HEK293 (cell line): ENCODE data around the gene STUB1.

Source experiments
- CTCF ChIA-PET: fragments of 350-600 bp; formaldehyde crosslinking; extraction: SDS; loops from one replicate; lab custom pipeline; 2021; ENCODE audit warnings: antibody characterized with exemption; lab: Yijun Ruan, JAX
- POLR2A ChIA-PET: fragments of 300-600 bp; formaldehyde crosslinking; extraction: SDS; loops from one replicate; lab custom pipeline; 2020; ENCODE audit warnings: antibody characterized with exemption, inconsistent platforms; lab: Yijun Ruan, JAX
- H3K27ac ChIP-seq: fragments of 200-500 bp; sonication (Bioruptor generic); 2 replicates; pipeline ENCODE4 v1.5.1; 2014; ENCODE audit warnings: low read depth, low read length, control low read depth, inconsistent platforms; ENCODE audit errors: extremely low read depth
- H3K36me3 ChIP-seq, 2 experiments: fragments of 200-500 bp in 1 of 2; sonication (Bioruptor generic) in 1 of 2; 1 replicate in 1 of 2; 2 replicates in 1 of 2; pipeline ENCODE4 v1.5.1; 2014 to 2017; ENCODE audit warnings: inconsistent platforms in 2 of 2, low read length in 2 of 2; ENCODE audit not compliant: control insufficient read depth in 2 of 2, insufficient read depth in 1 of 2
- H3K4me1 ChIP-seq: fragments of 200-500 bp; sonication (Bioruptor generic); 2 replicates; pipeline ENCODE4 v1.5.1; 2014; ENCODE audit warnings: mild to moderate bottlenecking, low read length, inconsistent platforms; ENCODE audit not compliant: control insufficient read depth, insufficient read depth
- H3K4me3 ChIP-seq: 2 replicates; pipeline ENCODE4 v1.5.1; 2011; ENCODE audit warnings: low read depth, mild to moderate bottlenecking, control low read depth, low read length, moderate library complexity
- H3K9me3 ChIP-seq: fragments of 200-500 bp; sonication (Bioruptor generic); 2 replicates; pipeline ENCODE4 v1.5.1; 2014; ENCODE audit warnings: low read depth, low read length, inconsistent platforms; ENCODE audit not compliant: control insufficient read depth, insufficient read depth
- BCL11B ChIP-seq: fragments of 450-650 bp; formaldehyde crosslinking; IDR thresholded peaks from 2 replicates; pipeline ENCODE4 v1.5.1; 2016; ENCODE audit warnings: low read depth, missing biosample characterization, missing genetic modification characterization
- GLIS1 ChIP-seq: fragments of 450-650 bp; formaldehyde crosslinking; IDR thresholded peaks from 2 replicates; pipeline ENCODE4 v1.5.1; 2016; ENCODE audit warnings: missing biosample characterization, missing genetic modification characterization
- GLIS2 ChIP-seq: fragments of 450-650 bp; formaldehyde crosslinking; IDR thresholded peaks from 2 replicates; pipeline ENCODE4 v1.5.1; 2016; ENCODE audit warnings: missing biosample characterization, missing genetic modification characterization
- KLF10 ChIP-seq: fragments of 450-650 bp; IDR thresholded peaks from 2 replicates; pipeline ENCODE4 v1.5.1; 2018; ENCODE audit warnings: missing biosample characterization, mild to moderate bottlenecking, missing genetic modification characterization
- KLF8 ChIP-seq: fragments of 450-650 bp; formaldehyde crosslinking; IDR thresholded peaks from 2 replicates; pipeline ENCODE4 v1.5.1; 2016; ENCODE audit warnings: missing biosample characterization, missing genetic modification characterization
- KLF9 ChIP-seq: fragments of 450-650 bp; formaldehyde crosslinking; IDR thresholded peaks from 2 replicates; pipeline ENCODE4 v1.5.1; 2016; ENCODE audit warnings: missing biosample characterization, missing genetic modification characterization, low read depth
- OSR2 ChIP-seq: fragments of 450-650 bp; formaldehyde crosslinking; IDR thresholded peaks from 2 replicates; pipeline ENCODE4 v1.5.1; 2016; ENCODE audit warnings: missing biosample characterization, missing genetic modification characterization
- PBX3 ChIP-seq: sonication (generic); formaldehyde crosslinking; IDR thresholded peaks from 2 replicates; pipeline ENCODE4 v1.8.1; 2022; ENCODE audit warnings: mild to moderate bottlenecking, moderate library complexity, missing genetic modification reagents
- PRDM4 ChIP-seq: fragments of 450-650 bp; formaldehyde crosslinking; IDR thresholded peaks from 2 replicates; pipeline ENCODE4 v1.5.1; 2017; ENCODE audit warnings: missing biosample characterization, missing genetic modification characterization
- RBAK ChIP-seq: fragments of 450-650 bp; formaldehyde crosslinking; IDR thresholded peaks from 2 replicates; pipeline ENCODE4 v1.5.1; 2016; ENCODE audit warnings: missing biosample characterization, missing genetic modification characterization
- SP2 ChIP-seq: fragments of 450-650 bp; formaldehyde crosslinking; IDR thresholded peaks from 2 replicates; pipeline ENCODE4 v1.5.1; 2016; ENCODE audit warnings: missing biosample characterization, missing genetic modification characterization
- WT1 ChIP-seq: fragments of 450-650 bp; formaldehyde crosslinking; IDR thresholded peaks from 2 replicates; pipeline ENCODE4 v1.5.1; 2016; ENCODE audit warnings: missing biosample characterization, missing genetic modification characterization
- ZBTB7A ChIP-seq: fragments of 450-650 bp; formaldehyde crosslinking; IDR thresholded peaks from 2 replicates; pipeline ENCODE4 v1.5.1; 2016; ENCODE audit warnings: low read depth, missing biosample characterization, missing genetic modification characterization
- ZFHX2 ChIP-seq: fragments of 450-650 bp; formaldehyde crosslinking; conservative IDR thresholded peaks from 2 replicates; pipeline ENCODE4 v1.5.1; 2016; ENCODE audit warnings: missing biosample characterization, missing genetic modification characterization
- ZFP41 ChIP-seq: fragments of 450-650 bp; formaldehyde crosslinking; IDR thresholded peaks from 2 replicates; pipeline ENCODE4 v1.5.1; 2016; ENCODE audit warnings: missing biosample characterization, missing genetic modification characterization, borderline replicate concordance
- ZNF175 ChIP-seq: fragments of 450-650 bp; formaldehyde crosslinking; IDR thresholded peaks from 2 replicates; pipeline ENCODE4 v1.5.1; 2016; ENCODE audit warnings: missing biosample characterization, missing genetic modification characterization
- ZNF341 ChIP-seq: fragments of 450-650 bp; formaldehyde crosslinking; IDR thresholded peaks from 2 replicates; pipeline ENCODE4; 2016; ENCODE audit warnings: low read depth, missing biosample characterization, missing genetic modification characterization
- ZNF366 ChIP-seq: fragments of 450-650 bp; formaldehyde crosslinking; conservative IDR thresholded peaks from 2 replicates; pipeline ENCODE4 v1.5.1; 2016; ENCODE audit warnings: missing biosample characterization, missing genetic modification characterization
- ZNF529 ChIP-seq: fragments of 450-650 bp; formaldehyde crosslinking; IDR thresholded peaks from 2 replicates; pipeline ENCODE4 v1.5.1; 2017; ENCODE audit warnings: missing genetic modification characterization, missing biosample characterization; ENCODE audit not compliant: insufficient replicate concordance
- ZNF621 ChIP-seq: fragments of 450-650 bp; formaldehyde crosslinking; IDR thresholded peaks from 2 replicates; pipeline ENCODE4 v1.5.1; 2017; ENCODE audit warnings: missing biosample characterization, missing genetic modification characterization
- ZNF660 ChIP-seq: fragments of 450-650 bp; IDR thresholded peaks from 2 replicates; pipeline ENCODE4 v1.5.1; 2018; ENCODE audit warnings: missing biosample characterization, mild to moderate bottlenecking, missing genetic modification characterization
- ZNF701 ChIP-seq: fragments of 450-650 bp; formaldehyde crosslinking; IDR thresholded peaks from 2 replicates; pipeline ENCODE4 v1.5.1; 2016; ENCODE audit warnings: missing biosample characterization, missing genetic modification characterization
- ZNF76 ChIP-seq: fragments of 450-650 bp; formaldehyde crosslinking; IDR thresholded peaks from 2 replicates; pipeline ENCODE4; 2016; ENCODE audit warnings: low read depth, missing biosample characterization, missing genetic modification characterization, borderline replicate concordance
- ZNF777 ChIP-seq: fragments of 450-650 bp; formaldehyde crosslinking; IDR thresholded peaks from 2 replicates; pipeline ENCODE4 v1.5.1; 2017; ENCODE audit warnings: missing biosample characterization, missing genetic modification characterization, borderline replicate concordance
- ZSCAN16 ChIP-seq: fragments of 450-650 bp; formaldehyde crosslinking; IDR thresholded peaks from 2 replicates; pipeline ENCODE4 v1.5.1; 2016; ENCODE audit warnings: missing biosample characterization, missing genetic modification characterization
- TF ChIP-seq, protein P1 (sequence below): fragments of 450-650 bp; formaldehyde crosslinking; IDR thresholded peaks from 2 replicates; pipeline ENCODE4 v1.5.1; 2016; ENCODE audit warnings: missing biosample characterization, missing genetic modification characterization
- TF ChIP-seq, protein P2 (sequence below): fragments of 450-650 bp; formaldehyde crosslinking; IDR thresholded peaks from 2 replicates; pipeline ENCODE4 v1.5.1; 2016; ENCODE audit warnings: missing biosample characterization, missing genetic modification characterization
- TF ChIP-seq, protein P3 (sequence below): fragments of 450-650 bp; formaldehyde crosslinking; IDR thresholded peaks from 2 replicates; pipeline ENCODE4 v1.5.1; 2016; ENCODE audit warnings: missing biosample characterization, missing genetic modification characterization

The STUB1 gene

DNA sequence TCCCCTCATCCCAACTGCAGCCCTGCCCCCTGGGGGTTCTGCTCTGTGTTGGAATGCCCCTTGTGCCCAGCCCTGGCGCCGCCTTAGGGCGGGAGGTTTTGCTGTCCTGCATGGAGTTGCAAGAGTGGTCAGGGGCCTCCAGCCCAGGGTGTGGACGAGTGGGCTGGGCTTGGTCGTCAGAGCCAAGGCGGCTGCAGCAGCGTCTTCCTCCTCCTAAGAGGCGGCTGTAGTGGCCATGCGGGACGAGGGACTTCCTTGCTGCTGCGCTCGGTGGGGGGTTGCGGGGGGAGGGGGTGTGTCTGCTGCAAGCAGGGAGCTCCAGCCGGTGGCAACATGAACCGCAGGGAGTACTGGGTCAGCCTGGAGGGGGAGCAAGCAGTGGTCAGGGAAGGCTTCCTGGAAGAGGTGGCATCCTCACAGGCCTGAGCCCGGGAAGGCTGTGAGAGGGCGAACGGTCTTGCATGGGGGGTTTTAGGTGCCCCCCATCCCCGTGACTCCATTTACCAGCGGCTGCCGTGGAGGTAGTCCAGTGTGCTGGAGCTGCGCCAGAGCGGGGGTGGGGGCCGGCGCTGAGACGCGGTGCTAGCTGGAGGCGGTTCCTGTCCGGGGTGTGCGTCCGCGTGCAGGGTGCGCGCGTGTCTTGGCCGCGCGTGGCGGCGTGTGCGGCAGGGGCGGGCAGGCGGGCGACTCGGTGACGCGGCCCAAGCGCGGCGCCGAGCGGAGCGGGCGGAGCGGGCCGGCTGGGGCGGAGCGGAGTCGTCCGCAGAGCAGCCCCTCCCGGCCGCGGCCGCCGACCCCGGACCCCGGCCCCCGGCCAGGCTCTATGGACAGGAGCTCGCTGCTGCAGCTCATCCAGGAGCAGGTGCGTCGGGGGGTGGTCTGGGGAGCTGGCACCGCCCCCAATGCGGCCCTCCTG, 5.0 kb upstream of the STUB1 start, which contains the start of gene RHBDL1:
Gene RHBDL1 (plus strand): TSS at position 704 of the 916 bp plus-strand sequence. CDS start 120 bp downstream, at position 824.
- POLR2A ChIA-PET: interaction anchor here (0.7 to 2.6 kb wide), 8 partner anchors 8 to 289 kb away, joined by 3 to 10 read pairs (median 5); partner anchors contain the start of genes JMJD8, METTL26, RHOT2 and WDR24
- H3K4me3 ChIP-seq: no peak within 1 kb of the TSS
- CTCF ChIA-PET: interaction anchor here (0.6 to 1.4 kb wide), 3 partner anchors 11 to 97 kb away, joined by 3 to 8 read pairs (median 4); no protein-coding TSS in a partner anchor
- H3K27ac ChIP-seq: no peak within 1 kb of the TSS
- H3K4me1 ChIP-seq: peaks cover 5% of the 10 kb centered on the region; the same call in 1 of the 2 replicates
- H3K9me3 ChIP-seq: no peaks in the 10 kb centered on the region
- H3K36me3 ChIP-seq: peaks cover 0 to 50% of the 10 kb centered on the region in 2 experiments; a peak in 1 of 3 replicates
- TF ChIP-seq, protein P1, sequence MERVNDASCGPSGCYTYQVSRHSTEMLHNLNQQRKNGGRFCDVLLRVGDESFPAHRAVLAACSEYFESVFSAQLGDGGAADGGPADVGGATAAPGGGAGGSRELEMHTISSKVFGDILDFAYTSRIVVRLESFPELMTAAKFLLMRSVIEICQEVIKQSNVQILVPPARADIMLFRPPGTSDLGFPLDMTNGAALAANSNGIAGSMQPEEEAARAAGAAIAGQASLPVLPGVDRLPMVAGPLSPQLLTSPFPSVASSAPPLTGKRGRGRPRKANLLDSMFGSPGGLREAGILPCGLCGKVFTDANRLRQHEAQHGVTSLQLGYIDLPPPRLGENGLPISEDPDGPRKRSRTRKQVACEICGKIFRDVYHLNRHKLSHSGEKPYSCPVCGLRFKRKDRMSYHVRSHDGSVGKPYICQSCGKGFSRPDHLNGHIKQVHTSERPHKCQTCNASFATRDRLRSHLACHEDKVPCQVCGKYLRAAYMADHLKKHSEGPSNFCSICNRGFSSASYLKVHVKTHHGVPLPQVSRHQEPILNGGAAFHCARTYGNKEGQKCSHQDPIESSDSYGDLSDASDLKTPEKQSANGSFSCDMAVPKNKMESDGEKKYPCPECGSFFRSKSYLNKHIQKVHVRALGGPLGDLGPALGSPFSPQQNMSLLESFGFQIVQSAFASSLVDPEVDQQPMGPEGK (tag by site-specific recombination): peak; percentile 57; the same call in 1 of the 2 replicates
- TF ChIP-seq ZFHX2 (no peak), RBAK (tag by site-specific recombination) (no peak), ZNF366 (tag by site-specific recombination) (no peak), ZNF76 (tag by site-specific recombination) (no peak), ZFP41 (tag by site-specific recombination) (no peak), GLIS1 (tag by site-specific recombination) (peak; percentile 37), KLF10 (peak; percentile 63), PBX3 (CRISPR knock-in tag) (peak; percentile 22; the same call in 1 of the 2 replicates), GLIS2 (0 out of 2 replicates have a peak, but pooled peaks have one; percentile 10), ZNF341 (tag by site-specific recombination) (peak; percentile 21; the same call in 1 of the 2 replicates), ZNF777 (tag by site-specific recombination) (no peak), OSR2 (tag by site-specific recombination) (peak; percentile 41; the same call in 1 of the 2 replicates), WT1 (tag by site-specific recombination) (no peak), ZNF529 (tag by site-specific recombination) (no peak), PRDM4 (tag by site-specific recombination) (no peak), KLF8 (tag by site-specific recombination) (peak; percentile 41; the same call in 1 of the 2 replicates), BCL11B (peak; percentile 94), ZBTB7A (peak; percentile 41; the same call in 1 of the 2 replicates), ZNF175 (tag by site-specific recombination) (no peak), KLF9 (tag by site-specific recombination) (peak; percentile 75), ZNF701 (no peak), ZNF621 (tag by site-specific recombination) (no peak), SP2 (peak; percentile 46; the same call in 1 of the 2 replicates), ZSCAN16 (tag by site-specific recombination) (no peak), ZNF660 (no peak)
- TF ChIP-seq, protein P2, sequence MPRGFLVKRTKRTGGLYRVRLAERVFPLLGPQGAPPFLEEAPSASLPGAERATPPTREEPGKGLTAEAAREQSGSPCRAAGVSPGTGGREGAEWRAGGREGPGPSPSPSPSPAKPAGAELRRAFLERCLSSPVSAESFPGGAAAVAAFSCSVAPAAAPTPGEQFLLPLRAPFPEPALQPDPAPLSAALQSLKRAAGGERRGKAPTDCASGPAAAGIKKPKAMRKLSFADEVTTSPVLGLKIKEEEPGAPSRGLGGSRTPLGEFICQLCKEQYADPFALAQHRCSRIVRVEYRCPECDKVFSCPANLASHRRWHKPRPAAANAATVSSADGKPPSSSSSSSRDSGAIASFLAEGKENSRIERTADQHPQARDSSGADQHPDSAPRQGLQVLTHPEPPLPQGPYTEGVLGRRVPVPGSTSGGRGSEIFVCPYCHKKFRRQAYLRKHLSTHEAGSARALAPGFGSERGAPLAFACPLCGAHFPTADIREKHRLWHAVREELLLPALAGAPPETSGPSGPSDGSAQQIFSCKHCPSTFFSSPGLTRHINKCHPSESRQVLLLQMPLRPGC (tag by site-specific recombination): 0 out of 2 replicates have a peak, but pooled peaks have one; percentile 11
- TF ChIP-seq, protein P3, sequence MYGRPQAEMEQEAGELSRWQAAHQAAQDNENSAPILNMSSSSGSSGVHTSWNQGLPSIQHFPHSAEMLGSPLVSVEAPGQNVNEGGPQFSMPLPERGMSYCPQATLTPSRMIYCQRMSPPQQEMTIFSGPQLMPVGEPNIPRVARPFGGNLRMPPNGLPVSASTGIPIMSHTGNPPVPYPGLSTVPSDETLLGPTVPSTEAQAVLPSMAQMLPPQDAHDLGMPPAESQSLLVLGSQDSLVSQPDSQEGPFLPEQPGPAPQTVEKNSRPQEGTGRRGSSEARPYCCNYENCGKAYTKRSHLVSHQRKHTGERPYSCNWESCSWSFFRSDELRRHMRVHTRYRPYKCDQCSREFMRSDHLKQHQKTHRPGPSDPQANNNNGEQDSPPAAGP (tag by site-specific recombination): 0 out of 2 replicates have a peak, but pooled peaks have one; percentile 26
